Keratinocyte (primary cell): ENCODE data around the gene HPS6. TPM values are rescaled to one million over a fixed set of nuclear protein-coding genes. Genes with fewer than 3 reads are reported as not detected.
A peak's percentile ranks its signal among the peaks of the same experiment; 100 is the strongest.

Experiments used
- DNase-seq: peaks from one replicate; pipeline ENCODE4 v3.0.0-alpha.2; 2011; ENCODE audit warnings: low read depth, missing footprints, low spot score
- FAIRE-seq: peaks from 2 replicates; lab custom pipeline; 2011; peaks lifted over from hg19 to GRCh38; lab: Jason Lieb, UNC
- H2AFZ ChIP-seq: 2 replicates; pipeline ENCODE4 v1.6.0; 2012; ENCODE audit warnings: low read length, control low read depth, inconsistent platforms; ENCODE audit not compliant: control insufficient read depth
- H3K27ac ChIP-seq: 2 replicates; pipeline ENCODE4 v1.5.1; 2011; ENCODE audit warnings: low read length; ENCODE audit not compliant: control insufficient read depth, insufficient read depth
- H3K27me3 ChIP-seq: 3 replicates; pipeline ENCODE4 v1.6.0; 2011; ENCODE audit warnings: low read length; ENCODE audit not compliant: control insufficient read depth, insufficient read depth; ENCODE audit errors: extremely low read depth
- H3K36me3 ChIP-seq, 2 experiments: 2 replicates in 1 of 2; 3 replicates in 1 of 2; pipeline ENCODE4 v1.5.1; 2011; ENCODE audit warnings: low read length in 2 of 2, mild to moderate bottlenecking in 1 of 2; ENCODE audit not compliant: control insufficient read depth in 2 of 2, insufficient read depth in 2 of 2; ENCODE audit errors: extremely low read depth in 1 of 2
- H3K4me1 ChIP-seq: 3 replicates; pipeline ENCODE4 v1.5.1; 2011; ENCODE audit warnings: low read length; ENCODE audit not compliant: control insufficient read depth, insufficient read depth; ENCODE audit errors: extremely low read depth
- H3K4me2 ChIP-seq: 3 replicates; pipeline ENCODE4 v1.6.0; 2011; ENCODE audit warnings: low read depth, low read length; ENCODE audit not compliant: control insufficient read depth, insufficient read depth; ENCODE audit errors: extremely low read depth
- H3K4me3 ChIP-seq, 3 experiments: fragments of 200-600 bp in 1 of 3; sonication (generic) in 1 of 3; 2 replicates in 2 of 3; 3 replicates in 1 of 3; pipeline ENCODE4 v1.5.1; 2011 to 2016; ENCODE audit warnings: low read length in 3 of 3, mild to moderate bottlenecking in 3 of 3, control low read depth in 2 of 3, inconsistent platforms in 1 of 3, low read depth in 1 of 3, mixed read lengths in 1 of 3, mixed run types in 1 of 3, moderate library complexity in 1 of 3; ENCODE audit not compliant: control insufficient read depth in 2 of 3, insufficient read depth in 2 of 3; ENCODE audit errors: extremely low read depth in 1 of 3
- H3K79me2 ChIP-seq: 2 replicates; pipeline ENCODE4 v1.6.0; 2012; ENCODE audit warnings: low read length; ENCODE audit not compliant: control insufficient read depth, insufficient read depth
- H3K9ac ChIP-seq: 3 replicates; pipeline ENCODE4 v1.6.0; 2011; ENCODE audit warnings: low read length; ENCODE audit not compliant: control insufficient read depth, insufficient read depth; ENCODE audit errors: extremely low read depth
- H3K9me1 ChIP-seq: 3 replicates; pipeline ENCODE4 v1.6.0; 2011; ENCODE audit warnings: low read length; ENCODE audit not compliant: control insufficient read depth, insufficient read depth; ENCODE audit errors: extremely low read depth
- H3K9me3 ChIP-seq: 2 replicates; pipeline ENCODE4 v1.5.1; 2012; ENCODE audit warnings: low read depth, low read length; ENCODE audit not compliant: control insufficient read depth
- H4K20me1 ChIP-seq: 3 replicates; pipeline ENCODE4 v1.6.0; 2011; ENCODE audit warnings: low read length; ENCODE audit not compliant: control insufficient read depth, insufficient read depth; ENCODE audit errors: extremely low read depth
- CTCF ChIP-seq, 3 experiments: IDR thresholded peaks in 1 of 3; conservative IDR thresholded peaks in 1 of 3; optimal IDR thresholded peaks in 1 of 3; 2 replicates in 2 of 3; 3 replicates in 1 of 3; pipeline versions ENCODE3 to v1.5.1; 2011; ENCODE audit warnings: low read length in 3 of 3, mild to moderate bottlenecking in 3 of 3, moderate library complexity in 2 of 3, control low read depth in 1 of 3, inconsistent platforms in 1 of 3; ENCODE audit not compliant: insufficient read depth in 2 of 3; ENCODE audit errors: extremely low read depth in 1 of 3
- EZH2 ChIP-seq: IDR thresholded peaks from one replicate; pipeline ENCODE4 v1.6.1; 2012; ENCODE audit warnings: inconsistent platforms, mild to moderate bottlenecking, low read length, moderate library complexity
- dilution Hi-C: fragments of 300-500 bp; cut with MboI; formaldehyde crosslinking; loops from one replicate; pipeline ENCODE4 v1.7.0; 2020; ENCODE audit warnings: low sequenced_read_pairs; ENCODE audit not compliant: extremely low pct_ligation_motif_present
- polyA minus RNA-seq, 3 experiments: library from RNA; depleted of rRNA, polyadenylated mRNA; stranded (reverse); fragments of >200 nt; gene quantifications; 1 replicate in 1 of 3; 2 replicates in 1 of 3; 3 replicates in 1 of 3; pipeline ENCODE4 v1.2.3, GENCODE V29; 2011
- polyA plus RNA-seq, 5 experiments: library from polyadenylated mRNA; depleted of rRNA in 3 of 5; stranded (reverse) in 3 of 5; stranded (forward) in 1 of 5; unstranded in 1 of 5; fragments of >200 nt; gene quantifications; 1 replicate in 1 of 5; 2 replicates in 3 of 5; 3 replicates in 1 of 5; pipeline versions ENCODE4 v1.2.1 to v1.2.3, GENCODE V29; 2011 to 2012; ENCODE audit warnings: missing spikeins in 2 of 5, low read depth in 1 of 5, low replicate concordance in 1 of 5

Gene HPS6
- polyA plus RNA-seq: 8.6 to 15.7 TPM (median 13.3 TPM) in 3 replicates
- polyA plus RNA-seq (2011; ENCODE audit: low read depth): 3.0 TPM
- 6.1 and 12.0 TPM in 2 replicates for polyA plus RNA-seq (2011; cell fraction: cytosol; rRNA removed)
- 13.3 and 19.3 TPM in 2 replicates for polyA plus RNA-seq (2011; cell fraction: nucleus; rRNA removed)
- 10.1 and 21.5 TPM in 2 replicates for polyA plus RNA-seq (2012; ENCODE audit: low replicate concordance)
- polyA minus RNA-seq: 15.5 to 21.3 TPM (median 21.3 TPM) in 3 replicates
- polyA minus RNA-seq (2011; cell fraction: cytosol; rRNA and poly(A)+ RNA removed): 29.0 TPM
- 19.7 and 21.6 TPM in 2 replicates for polyA minus RNA-seq (2011; cell fraction: nucleus; rRNA and poly(A)+ RNA removed)

GRCh38 chr10:102064868-102065560 is at the start of gene HPS6:
HPS6 (plus strand) TSS chr10:102065349; CDS start chr10:102065475, 126 bp downstream.
- dilution Hi-C loops: no loop called here
- Histone ChIP-seq H3K27me3 (no peaks in the 10 kb centered on the region), H3K9me1 (no peaks in the 10 kb centered on the region), H3K4me1 (peaks cover 22% of the 10 kb centered on the region), H3K36me3 (peaks cover 1 to 19% of the 10 kb centered on the region in 2 experiments), H3K9me3 (no peaks in the 10 kb centered on the region), H3K4me3 (peak within 1 kb of the TSS; percentile 76 to 85 (median 82)), H3K9ac (peak within 1 kb of the TSS; percentile 86), H3K79me2 (peaks cover 37% of the 10 kb centered on the region), H3K27ac (peak within 1 kb of the TSS; percentile 69), H4K20me1 (peaks cover 2% of the 10 kb centered on the region), H3K4me2 (peak within 1 kb of the TSS; percentile 90), H2AFZ (peak within 1 kb of the TSS; percentile 77)
- FAIRE-seq (peak; percentile 26), DNase-seq (peak; percentile 71)
- TF ChIP-seq CTCF (optimal IDR thresholded peaks at IDR 0.05 in 1 of 3, IDR thresholded peaks at IDR 0.05 in 1 of 3, conservative IDR thresholded peaks at IDR 0.05 in 1 of 3; ENCODE audit: extremely low read depth in 1 of 3, insufficient read depth in 2 of 3, low read length in 3 of 3): peak in 2 of 3 experiments; percentile 10 to 25
- TF ChIP-seq EZH2: no peak

GRCh38 chr10:102016416-102016815 is 48.7 kb upstream of the HPS6 start:
- no peak for TF ChIP-seq EZH2
- TF ChIP-seq CTCF (optimal IDR thresholded peaks at IDR 0.05 in 1 of 3, IDR thresholded peaks at IDR 0.05 in 1 of 3, conservative IDR thresholded peaks at IDR 0.05 in 1 of 3; ENCODE audit: extremely low read depth in 1 of 3, insufficient read depth in 2 of 3, low read length in 3 of 3): no peak
- H3K9me1 ChIP-seq: no peaks in the 10 kb centered on the region
- FAIRE-seq: no peak

More at GRCh38 chr10:102016416-102016815, 48.7 kb upstream of the HPS6 start:
- Histone ChIP-seq H3K9me3 (no peaks in the 10 kb centered on the region), H3K4me1 (no peaks in the 10 kb centered on the region), H3K9ac (no peak overlapping the region), H4K20me1 (no peaks in the 10 kb centered on the region), H3K27ac (no peak overlapping the region), H3K4me3 (no peak overlapping the region), H3K79me2 (no peaks in the 10 kb centered on the region), H3K27me3 (no peaks in the 10 kb centered on the region), H2AFZ (no peak overlapping the region), H3K4me2 (no peak overlapping the region), H3K36me3 (peaks cover 12 to 13% of the 10 kb centered on the region in 2 experiments)
- dilution Hi-C loops: no loop called here
- no peak for DNase-seq
